Breast epithelium (tissue), 3 donors: ENCODE results near the gene ASB8.

Experiments
- POLR2A ChIP-seq: fragments of 450-650 bp; IDR thresholded peaks from one replicate; pipeline ENCODE4 v1.6.1; 2016; ENCODE audit warnings: antibody characterized with exemption, mild to moderate bottlenecking, moderate library complexity
- POLR2AphosphoS5 ChIP-seq, 3 donors: sonication (generic); formaldehyde crosslinking; IDR thresholded peaks; one replicate each; pipeline ENCODE4 v1.6.1; 2017; ENCODE audit warnings: antibody characterized with exemption in 3 of 3
- TF ChIP-seq, protein P1 (sequence below), 3 donors: fragments of 450-650 bp; IDR thresholded peaks; one replicate each; pipeline ENCODE4 v1.5.1; 2016 to 2017; ENCODE audit warnings: antibody characterized with exemption in 3 of 3, mild to moderate bottlenecking in 3 of 3, moderate library complexity in 3 of 3

DNA sequence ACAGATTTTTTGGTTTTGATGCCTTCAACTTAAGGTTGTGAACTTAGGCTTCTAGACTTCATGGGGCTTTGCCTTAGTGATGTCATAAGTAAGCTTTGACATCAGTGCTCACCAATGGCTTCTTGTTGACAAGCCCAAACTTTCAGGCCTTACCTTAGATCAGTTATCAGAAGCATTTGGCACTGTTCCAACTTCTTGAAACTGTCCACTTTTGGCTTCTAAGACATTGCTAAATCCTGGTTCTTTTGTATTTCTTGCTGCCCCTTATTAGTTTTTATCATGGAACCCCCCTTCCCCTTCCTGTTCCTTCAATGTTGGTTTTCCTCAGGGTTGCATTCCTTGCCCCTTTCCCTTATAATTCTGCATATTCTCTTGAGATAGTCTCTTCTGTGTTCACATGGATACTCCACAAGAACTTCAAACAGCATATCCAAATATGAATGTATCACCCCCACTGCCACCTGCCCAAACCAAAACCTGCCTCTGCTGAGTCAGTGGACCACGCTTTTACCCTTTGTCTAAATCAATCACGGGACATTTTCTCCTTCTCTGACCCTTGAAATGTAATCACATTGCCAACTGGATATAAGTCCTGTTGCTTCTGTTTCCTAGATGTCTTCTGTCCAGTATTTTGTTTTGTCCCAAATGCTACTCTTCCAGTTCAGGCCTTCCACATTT lies 30.2 kb downstream of the ASB8 start:
- no peak for TF ChIP-seq POLR2A
- TF ChIP-seq, protein P1, sequence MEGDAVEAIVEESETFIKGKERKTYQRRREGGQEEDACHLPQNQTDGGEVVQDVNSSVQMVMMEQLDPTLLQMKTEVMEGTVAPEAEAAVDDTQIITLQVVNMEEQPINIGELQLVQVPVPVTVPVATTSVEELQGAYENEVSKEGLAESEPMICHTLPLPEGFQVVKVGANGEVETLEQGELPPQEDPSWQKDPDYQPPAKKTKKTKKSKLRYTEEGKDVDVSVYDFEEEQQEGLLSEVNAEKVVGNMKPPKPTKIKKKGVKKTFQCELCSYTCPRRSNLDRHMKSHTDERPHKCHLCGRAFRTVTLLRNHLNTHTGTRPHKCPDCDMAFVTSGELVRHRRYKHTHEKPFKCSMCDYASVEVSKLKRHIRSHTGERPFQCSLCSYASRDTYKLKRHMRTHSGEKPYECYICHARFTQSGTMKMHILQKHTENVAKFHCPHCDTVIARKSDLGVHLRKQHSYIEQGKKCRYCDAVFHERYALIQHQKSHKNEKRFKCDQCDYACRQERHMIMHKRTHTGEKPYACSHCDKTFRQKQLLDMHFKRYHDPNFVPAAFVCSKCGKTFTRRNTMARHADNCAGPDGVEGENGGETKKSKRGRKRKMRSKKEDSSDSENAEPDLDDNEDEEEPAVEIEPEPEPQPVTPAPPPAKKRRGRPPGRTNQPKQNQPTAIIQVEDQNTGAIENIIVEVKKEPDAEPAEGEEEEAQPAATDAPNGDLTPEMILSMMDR (IDR thresholded peaks at IDR 0.05), result no peak
- no peak for TF ChIP-seq POLR2AphosphoS5 (IDR thresholded peaks at IDR 0.05)
